Activated CD4-positive, alpha-beta T cell treated with anti-CD3 and anti-CD28 coated beads, Interleukin-2, amount 50 U/mL, for 1 hour (primary cell): ENCODE results near the gene CCDC201.

Experiments
- DNase-seq: peaks from one replicate; pipeline ENCODE4 v3.0.0-alpha.2; 2020

CCDC201 gene, protein sequence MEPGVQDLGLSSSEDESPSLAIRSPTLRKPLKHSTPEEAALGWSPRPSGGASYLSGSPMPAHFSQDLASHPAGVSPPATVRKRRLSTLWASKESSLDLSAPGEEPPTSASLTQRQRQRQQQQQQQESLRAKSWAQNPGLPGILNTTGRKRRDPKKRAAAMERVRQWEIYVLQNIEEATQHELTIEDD

DNA sequence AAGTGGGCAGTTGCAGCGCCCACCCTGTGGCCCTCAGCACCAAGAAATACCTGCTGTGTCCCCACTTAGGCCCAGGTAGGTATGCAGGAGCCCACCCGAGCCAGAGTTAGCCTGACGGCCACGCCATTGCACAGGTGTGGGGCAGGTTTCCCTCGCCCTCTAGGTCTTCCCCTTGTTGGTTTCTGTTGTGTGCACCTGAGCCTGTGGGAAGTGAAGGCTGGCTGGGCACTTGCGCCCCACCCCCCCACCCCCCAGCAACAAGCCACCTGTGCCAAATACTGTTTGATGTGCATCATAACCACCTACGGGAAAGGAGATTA is at the start of gene CCDC201:
Gene CCDC201, minus strand, starts transcription at position 48 of the 320 bp plus-strand sequence. CDS start 75 bp downstream, outside the sequence.
- no peak for DNase-seq

- DNase-seq = no peak
Measured at GRCh38 chr7:45921699-45922519, 49.0 kb upstream of the CCDC201 start.

DNA sequence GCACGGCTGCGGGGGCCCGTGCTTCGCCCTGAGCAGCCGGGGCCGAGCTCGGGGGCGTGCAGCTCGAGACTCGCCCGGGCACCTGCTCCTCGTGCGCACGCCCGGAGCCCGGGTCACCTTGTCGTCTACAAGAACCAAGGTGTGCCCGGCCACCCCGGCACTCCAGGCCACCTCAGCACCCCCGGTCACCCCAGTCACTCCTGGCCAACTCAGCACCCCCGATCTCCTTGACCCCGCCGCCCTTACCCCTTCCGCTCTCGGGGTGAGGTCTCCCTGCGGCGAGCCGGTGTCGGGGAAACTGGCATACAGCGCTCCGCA is 48.5 kb upstream of the CCDC201 start:
- DNase-seq = no peak

GRCh38 chr7:45920502-45921380 is 47.9 kb upstream of the CCDC201 start, which contains the start of gene IGFBP3:
Gene IGFBP3 (minus strand): TSS chr7:45921272. CDS start chr7:45921140, 132 bp downstream.
- no peak for DNase-seq

- DNase-seq = no peak
Measured at GRCh38 chr7:45919993-45920459, 47.1 kb upstream of the CCDC201 start.

DNA sequence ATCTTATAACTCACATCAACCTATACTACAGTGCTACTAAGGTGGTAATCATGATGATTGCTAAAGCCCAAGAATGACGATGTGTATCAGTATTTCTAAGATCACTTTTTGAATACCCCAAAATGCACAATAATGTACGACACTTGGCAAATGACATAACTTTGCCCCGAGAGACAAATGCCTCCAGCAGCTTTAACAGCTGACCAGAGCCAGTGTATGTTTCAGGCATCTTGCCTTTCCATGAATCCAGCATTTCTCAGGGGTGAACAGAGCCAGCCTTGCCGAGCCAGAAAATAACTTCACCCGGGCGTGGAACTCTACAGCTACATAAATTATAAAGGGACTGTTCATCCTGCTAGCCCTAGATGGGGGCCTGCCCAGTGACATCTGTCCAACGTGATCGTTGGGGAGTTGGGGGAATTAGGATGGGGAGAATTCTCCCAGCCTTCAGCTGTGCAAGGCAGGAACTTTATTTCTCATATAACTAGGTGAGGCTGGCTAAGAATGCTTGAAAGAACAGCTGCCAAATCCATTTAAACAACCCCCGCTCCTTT is 46.4 kb upstream of the CCDC201 start:
- no peak for DNase-seq

- DNase-seq = no peak
Measured at GRCh38 chr7:45918556-45918955, 45.7 kb upstream of the CCDC201 start.

GRCh38 chr7:45917658-45918057 is 44.8 kb upstream of the CCDC201 start:
- peak; percentile 72 for DNase-seq

DNA sequence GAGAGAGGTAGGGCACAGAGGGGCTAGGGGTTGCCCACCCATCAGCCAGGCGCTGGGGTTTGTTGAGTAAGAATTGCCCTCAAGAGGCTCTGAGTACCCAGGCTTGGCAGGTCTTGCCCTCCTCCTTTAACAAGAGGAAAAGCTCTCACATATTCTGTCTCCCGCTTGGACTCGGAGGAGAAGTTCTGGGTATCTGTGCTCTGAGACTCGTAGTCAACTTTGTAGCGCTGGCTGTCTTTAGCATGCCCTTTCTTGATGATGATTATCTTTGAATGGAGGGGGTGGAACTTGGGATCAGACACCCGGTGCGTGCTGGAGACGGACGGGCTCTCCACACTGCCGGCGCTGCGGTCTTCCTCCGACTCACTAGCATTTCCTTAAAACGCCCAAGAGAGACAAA is 44.2 kb upstream of the CCDC201 start:
- no peak for DNase-seq

GRCh38 chr7:45915606-45916005 is 42.7 kb upstream of the CCDC201 start:
- no peak for DNase-seq

- no peak for DNase-seq
Measured at GRCh38 chr7:45914911-45915310, 42.0 kb upstream of the CCDC201 start.

DNA sequence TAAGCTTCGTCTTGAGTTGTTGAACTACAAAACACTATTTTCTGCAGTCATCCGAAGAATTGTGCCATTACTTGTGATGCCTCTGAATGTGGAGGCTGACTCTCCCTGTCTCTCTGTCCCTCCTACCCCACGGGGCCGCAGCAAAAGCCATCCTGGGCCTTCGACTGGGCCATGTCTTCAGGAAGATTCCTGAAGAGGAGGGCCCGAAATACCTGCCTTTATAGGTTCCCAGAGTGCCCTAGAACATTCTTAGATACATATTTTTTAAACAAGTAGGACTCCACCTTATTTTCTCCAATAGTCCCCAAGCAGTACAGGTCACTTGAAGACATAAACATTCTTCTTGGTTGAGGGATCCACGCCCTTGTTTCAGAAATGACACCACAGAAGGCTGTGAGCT is 40.1 kb upstream of the CCDC201 start:
- no peak for DNase-seq

- no peak for DNase-seq
Measured at GRCh38 chr7:45911311-45911710, 38.4 kb upstream of the CCDC201 start.

DNA sequence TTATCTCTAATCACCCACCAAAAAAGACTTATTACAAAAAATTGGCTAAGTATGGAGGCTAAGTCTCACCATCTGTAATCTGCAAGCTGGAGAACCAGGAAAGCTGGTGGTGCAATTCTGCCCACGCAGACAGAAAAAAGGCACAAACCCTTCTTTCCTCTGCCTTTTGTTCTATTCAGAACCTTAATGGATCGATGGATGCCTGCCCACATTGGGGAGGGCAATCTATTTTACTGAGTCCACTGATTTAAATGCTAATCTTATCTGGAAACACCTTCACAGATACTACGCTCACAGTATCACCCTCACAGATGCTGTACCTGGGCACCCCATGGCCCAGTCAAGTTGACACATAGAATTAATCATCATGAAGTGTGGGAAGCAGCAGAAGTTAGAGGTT is 38.0 kb upstream of the CCDC201 start:
- DNase-seq = no peak

DNA sequence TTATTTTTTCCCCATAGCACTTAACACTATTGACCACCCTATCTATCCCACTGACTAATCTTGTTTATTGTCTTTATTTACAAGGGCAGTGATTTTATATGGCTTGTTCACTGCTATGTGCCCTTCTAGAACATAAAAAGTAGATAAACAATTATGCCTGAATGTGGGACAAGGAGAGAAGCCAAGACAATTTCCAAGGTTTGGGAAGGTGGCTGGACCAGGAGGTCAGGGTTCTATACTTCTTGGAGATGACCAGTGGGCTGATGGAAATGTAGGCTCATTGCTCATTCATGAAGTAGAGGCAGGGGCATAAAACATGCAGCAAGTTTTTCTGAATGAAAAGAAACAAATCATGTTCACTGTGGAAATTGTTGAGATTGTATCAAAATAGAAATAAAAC is 36.7 kb upstream of the CCDC201 start:
- no peak for DNase-seq

DNA sequence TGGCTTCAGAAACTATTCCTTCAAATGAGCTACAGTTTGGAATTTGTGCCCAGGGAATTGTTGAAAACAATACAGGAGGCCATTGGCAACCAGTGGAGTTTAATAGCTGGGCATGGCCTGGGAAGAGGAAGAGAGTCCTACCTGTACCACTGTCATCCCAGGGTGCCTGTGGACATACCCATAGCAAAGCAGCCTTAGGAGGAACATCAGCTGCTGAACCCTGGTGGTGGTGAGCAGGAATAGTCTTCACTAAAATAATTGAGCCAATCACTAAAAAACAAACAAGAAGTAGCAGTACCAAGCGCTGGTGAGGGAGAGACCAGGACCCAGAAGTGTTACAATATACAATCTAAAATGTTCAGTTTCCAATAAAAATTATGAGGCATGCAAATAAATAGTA is 29.9 kb upstream of the CCDC201 start:
- no peak for DNase-seq

GRCh38 chr7:45901566-45901965 is 28.7 kb upstream of the CCDC201 start:
- no peak for DNase-seq

DNA sequence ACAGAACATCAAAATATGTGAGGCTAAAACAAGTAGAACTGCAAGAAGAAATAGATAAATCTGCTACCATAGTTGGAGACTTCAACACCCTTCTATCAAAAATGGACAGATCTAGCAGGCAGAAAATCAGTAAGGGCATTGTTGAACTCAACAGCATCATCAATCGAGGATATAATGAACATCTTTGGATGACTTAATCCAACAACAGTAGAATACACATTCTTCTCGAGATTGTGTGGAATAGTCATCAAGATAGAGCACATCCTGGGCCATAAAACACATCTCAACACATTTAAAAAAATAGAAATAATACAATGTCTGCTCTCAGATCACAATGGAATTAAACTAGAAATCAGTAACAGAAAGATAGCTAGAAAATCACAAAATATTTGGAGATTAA is 25.3 kb upstream of the CCDC201 start:
- no peak for DNase-seq

- no peak for DNase-seq
Measured at GRCh38 chr7:45897042-45897690, 24.3 kb upstream of the CCDC201 start.

- DNase-seq = no peak
Measured at GRCh38 chr7:45894665-45895062, 21.8 kb upstream of the CCDC201 start.

DNA sequence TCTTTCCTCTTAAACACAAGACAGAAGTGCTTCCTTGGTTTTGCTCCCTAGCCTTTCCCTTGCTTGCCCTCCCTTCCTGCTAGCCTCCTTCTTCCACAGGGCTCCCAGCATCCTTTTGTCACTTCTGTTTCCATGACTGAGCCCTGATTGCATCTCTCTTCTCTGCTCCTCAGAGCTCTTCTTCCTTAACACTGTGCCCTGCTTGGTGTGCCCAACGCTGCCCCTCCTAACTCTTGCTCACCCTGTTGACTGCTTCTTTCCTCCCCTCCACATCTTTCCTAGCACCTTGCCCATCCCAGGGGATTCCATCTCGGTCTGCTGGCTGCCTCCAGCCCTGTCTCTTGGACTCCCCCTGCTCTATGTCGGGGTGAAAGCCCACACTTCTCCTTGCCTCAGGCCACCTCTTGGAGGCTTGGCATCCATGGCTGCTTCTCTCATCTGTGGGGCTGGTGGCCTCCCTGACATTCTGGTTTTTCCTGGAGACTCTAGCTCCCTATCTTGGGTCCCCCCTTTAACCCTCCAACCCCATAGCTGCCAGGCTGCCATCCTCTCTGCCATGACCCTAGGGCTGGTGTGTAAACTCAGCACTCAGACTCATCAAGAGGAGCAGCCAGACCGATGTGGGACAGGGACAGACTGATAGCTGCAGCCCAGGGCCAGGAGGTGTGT is 21.2 kb upstream of the CCDC201 start:
- DNase-seq = no peak

- DNase-seq = no peak
Measured at GRCh38 chr7:45893374-45893995, 20.6 kb upstream of the CCDC201 start.
